NCI-H2081 treated with DMSO at 0.1 percent for 48 hours (cell line): ENCODE data around the gene DACH1.
A peak's percentile ranks its signal among the peaks of the same experiment; 100 is the strongest.

ENCODE experiments used
- DNase-seq: peaks from one replicate; lab custom pipeline; 2025; lab: John Stamatoyannopoulos, UW

Gene DACH1

GRCh38 chr13:71624653-71625600, 242.1 kb downstream of the DACH1 start:
- no peak for DNase-seq

- peak; percentile 82 for DNase-seq
These were observed 245.6 kb downstream of the DACH1 start for GRCh38 chr13:71621174-71622124.

- DNase-seq = no peak
These were observed 247.9 kb downstream of the DACH1 start for GRCh38 chr13:71619096-71619495.

GRCh38 chr13:71618159-71618558, 248.8 kb downstream of the DACH1 start:
- no peak for DNase-seq

GRCh38 chr13:71617265-71617664, 249.7 kb downstream of the DACH1 start:
- DNase-seq = no peak

- no peak for DNase-seq
These were observed 253.8 kb downstream of the DACH1 start for GRCh38 chr13:71613066-71613745.

GRCh38 chr13:71611292-71611691, 255.7 kb downstream of the DACH1 start:
- no peak for DNase-seq

GRCh38 chr13:71610876-71611275, 256.1 kb downstream of the DACH1 start:
- no peak for DNase-seq

GRCh38 chr13:71609271-71609670, 257.7 kb downstream of the DACH1 start:
- DNase-seq = no peak

- DNase-seq = no peak
These were observed 259.4 kb downstream of the DACH1 start for GRCh38 chr13:71607575-71607974.

- DNase-seq = no peak
These were observed 260.2 kb downstream of the DACH1 start for GRCh38 chr13:71606818-71607217.

GRCh38 chr13:71605744-71606143, 261.3 kb downstream of the DACH1 start:
- DNase-seq = no peak

- DNase-seq = no peak
These were observed 263.7 kb downstream of the DACH1 start for GRCh38 chr13:71603255-71603654.

GRCh38 chr13:71602344-71602743, 264.7 kb downstream of the DACH1 start:
- peak; percentile 15 for DNase-seq

- no peak for DNase-seq
These were observed 269.9 kb downstream of the DACH1 start for GRCh38 chr13:71597150-71597549.

GRCh38 chr13:71596116-71596515, 270.9 kb downstream of the DACH1 start:
- DNase-seq = no peak

GRCh38 chr13:71593566-71593965, 273.4 kb downstream of the DACH1 start:
- no peak for DNase-seq

- DNase-seq = no peak
These were observed 275.6 kb downstream of the DACH1 start for GRCh38 chr13:71591374-71591773.

GRCh38 chr13:71590654-71591148, 276.3 kb downstream of the DACH1 start:
- no peak for DNase-seq

GRCh38 chr13:71589032-71589431, 278.0 kb downstream of the DACH1 start:
- no peak for DNase-seq

GRCh38 chr13:71587817-71588216, 279.2 kb downstream of the DACH1 start:
- DNase-seq = no peak

- no peak for DNase-seq
These were observed 279.8 kb downstream of the DACH1 start for GRCh38 chr13:71587193-71587592.
